Activated CD4-positive, alpha-beta memory T cell treated with anti-CD3 and anti-CD28 coated beads, Interleukin-2, amount 10 ng/mL, durations not matched to agents 7 days and 5 days (primary cell): ENCODE results near the gene TMIE. TPM values are rescaled to one million over a fixed set of nuclear protein-coding genes. Genes with fewer than 3 reads are reported as not detected.
"Not testable (repeated sequence)": the region's sequence is repeated elsewhere in the genome, so short reads cannot be mapped to it uniquely, and the experiment has no call there.

Experiments
- CTCF ChIA-PET: fragments of 350-600 bp; sonication (Branson Sonifier 250); formaldehyde crosslinking; loops from one replicate; lab custom pipeline; 2021; ENCODE audit warnings: antibody characterized with exemption, inconsistent platforms; lab: Charles Lee
- POLR2A ChIA-PET: fragments of 350-600 bp; sonication (Branson Sonifier 250); formaldehyde crosslinking; loops from one replicate; lab custom pipeline; 2021; ENCODE audit warnings: antibody characterized with exemption; lab: Charles Lee
- DNase-seq: peaks from one replicate; pipeline ENCODE4 v3.0.0-alpha.2; 2020
- H3K27ac Mint-ChIP-seq: one replicate; pipeline ENCODE4 v1.8.0; 2021; ENCODE audit warnings: mild to moderate bottlenecking, mixed read lengths
- H3K27me3 Mint-ChIP-seq: one replicate; pipeline ENCODE4 v1.8.0; 2021; ENCODE audit warnings: mixed read lengths
- H3K36me3 Mint-ChIP-seq: one replicate; pipeline ENCODE4 v1.8.0; 2021; ENCODE audit warnings: low read depth, mixed read lengths
- H3K4me1 Mint-ChIP-seq: one replicate; pipeline ENCODE4 v1.8.0; 2021; ENCODE audit warnings: mixed read lengths
- H3K4me3 Mint-ChIP-seq: one replicate; pipeline ENCODE4 v1.8.0; 2021; ENCODE audit warnings: mild to moderate bottlenecking, mixed read lengths
- H3K9me3 Mint-ChIP-seq: one replicate; pipeline ENCODE4 v1.8.0; 2021; ENCODE audit warnings: mixed read lengths
- total RNA-seq, 2 experiments: library from RNA; stranded (reverse); gene quantifications; one replicate each; pipeline ENCODE4 v1.2.3, GENCODE V29; 2021

TMIE gene
- total RNA-seq, 2 experiments from 2014 or later, result 0.20 to 0.63 TPM

DNA sequence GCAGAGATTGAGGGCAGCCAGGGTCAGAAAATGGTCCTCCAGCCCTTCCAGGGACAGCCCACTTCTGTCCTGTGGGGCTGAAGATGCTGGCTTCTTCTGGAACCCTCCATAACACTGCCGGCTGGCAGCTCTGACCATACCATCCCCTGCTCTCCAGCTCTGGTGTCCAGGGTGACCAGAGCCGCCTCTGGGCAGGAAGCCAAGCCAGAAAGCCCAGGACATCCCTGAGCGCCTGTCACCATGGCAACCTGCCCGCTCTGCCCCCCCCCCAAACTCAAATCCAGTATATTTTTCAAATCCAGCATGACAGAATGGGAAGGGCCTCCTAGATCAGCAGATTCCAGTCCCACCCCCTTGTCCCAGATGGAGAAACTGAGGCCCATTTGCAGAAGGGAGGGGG is 420 bp upstream of the TMIE start:
- Mint-ChIP-seq H3K27ac (no peak overlapping the region), H3K4me3 (no peak overlapping the region), H3K27me3 (peaks cover 31% of the 10 kb centered on the region), H3K4me1 (peaks cover 5% of the 10 kb centered on the region), H3K36me3 (no peaks in the 10 kb centered on the region), H3K9me3 (no peaks in the 10 kb centered on the region)
- ChIA-PET CTCF (no interaction called here), POLR2A (no interaction called here)
- no peak for DNase-seq

DNA sequence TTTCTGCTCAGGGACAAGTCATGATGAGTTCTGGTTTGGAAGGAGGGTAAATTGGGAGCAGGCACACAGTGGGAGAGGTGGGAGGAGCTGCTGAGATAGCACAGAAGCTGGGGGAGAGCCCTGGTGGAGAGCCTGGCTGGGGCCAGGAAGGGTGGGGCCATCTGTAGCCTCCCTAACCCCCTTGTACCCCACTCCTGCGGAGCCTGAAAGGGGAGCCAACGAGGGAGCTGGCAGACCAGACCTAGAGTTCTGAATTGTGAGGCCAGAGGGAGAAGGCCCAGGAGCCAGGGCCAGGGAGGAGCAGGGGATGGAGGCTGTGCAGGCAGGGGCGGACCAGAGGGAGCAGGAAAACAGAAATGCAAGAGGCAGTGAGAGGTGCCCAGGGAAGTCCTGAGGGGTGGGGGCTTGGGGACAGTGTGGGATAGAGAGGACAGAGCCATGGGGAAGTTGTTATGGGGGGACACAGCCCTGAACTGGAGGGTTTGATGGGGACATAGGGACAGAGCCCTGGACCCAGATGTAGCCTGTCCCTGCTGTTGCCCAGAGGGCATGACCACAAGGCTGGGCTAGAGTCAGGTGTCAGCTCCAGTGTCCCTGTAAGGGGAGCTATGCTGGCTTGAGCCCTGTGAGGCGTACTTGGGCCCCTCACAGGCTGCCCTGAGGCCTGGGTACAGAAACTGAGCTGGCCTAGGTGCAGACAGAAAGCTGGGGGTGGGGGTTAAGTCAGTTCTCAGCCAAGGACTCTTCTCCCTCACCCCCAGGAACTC is 1.2 kb downstream of the TMIE start:
- Mint-ChIP-seq H3K36me3 (no peaks in the 10 kb centered on the region), H3K9me3 (no peaks in the 10 kb centered on the region), H3K27ac (no peak overlapping the region), H3K4me1 (no peaks in the 10 kb centered on the region), H3K4me3 (no peak overlapping the region), H3K27me3 (peaks cover 29% of the 10 kb centered on the region)
- no peak for DNase-seq
- ChIA-PET POLR2A (no interaction called here), CTCF (interaction anchor here (0.8 to 1.2 kb wide), 3 partner anchors 188 to 207 kb away, joined by 3 to 4 read pairs (median 4); no protein-coding TSS in a partner anchor)

DNA sequence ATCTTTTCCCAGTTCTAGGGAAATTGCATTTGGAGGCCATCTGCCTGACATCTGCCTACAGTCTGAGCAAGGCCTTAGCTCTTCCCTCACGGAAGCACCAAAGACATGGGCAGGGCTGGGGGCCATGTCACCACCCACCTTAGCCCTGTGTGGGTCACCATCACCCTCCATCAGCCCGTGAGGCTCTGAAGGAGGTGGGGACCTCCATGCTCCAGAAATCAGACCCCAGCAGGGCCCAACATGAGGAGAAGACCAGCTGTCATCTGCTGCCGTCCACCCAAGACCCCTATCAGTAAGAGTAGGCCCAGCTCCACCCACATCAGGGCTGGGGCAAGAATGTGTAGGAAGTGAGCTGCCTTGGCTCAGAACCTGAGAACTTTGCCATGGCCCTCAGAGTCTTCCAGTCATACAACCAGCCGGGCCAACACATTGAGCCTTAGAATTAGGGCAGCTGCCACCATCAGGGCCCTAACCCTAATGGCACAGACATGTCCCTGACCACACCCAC is 1.9 kb downstream of the TMIE start:
- H3K4me1 Mint-ChIP-seq, result no peaks in the 10 kb centered on the region
- H3K36me3 Mint-ChIP-seq, result no peaks in the 10 kb centered on the region
- ChIA-PET CTCF (interaction anchor here (0.7 to 1.1 kb wide), 4 partner anchors 187 to 1311 kb away, joined by 3 to 4 read pairs (median 4); no protein-coding TSS in a partner anchor), POLR2A (no interaction called here)
- no peak overlapping the region for H3K27ac Mint-ChIP-seq
- peaks cover 26% of the 10 kb centered on the region for H3K27me3 Mint-ChIP-seq
- H3K9me3 Mint-ChIP-seq, result no peaks in the 10 kb centered on the region
- no peak for DNase-seq
- H3K4me3 Mint-ChIP-seq, result no peak overlapping the region

DNA sequence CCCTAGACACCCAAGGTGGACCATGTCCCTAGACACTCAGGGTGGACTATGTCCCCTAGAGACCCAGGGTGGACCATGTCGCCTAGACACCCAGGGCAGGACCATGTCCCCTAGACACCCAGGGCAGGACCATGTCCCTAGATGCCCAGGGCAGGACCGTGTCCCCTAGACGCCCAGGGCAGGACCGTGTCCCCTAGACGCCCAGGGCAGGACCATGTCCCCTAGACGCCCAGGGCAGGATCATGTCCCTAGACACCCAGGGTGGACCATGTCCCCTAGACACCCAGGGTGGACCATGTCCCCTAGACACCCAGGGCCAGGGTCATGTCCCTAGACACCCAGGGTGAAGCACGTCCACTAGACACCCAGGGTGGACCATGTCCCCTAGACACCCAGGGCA is 3.2 kb downstream of the TMIE start:
- H3K27ac Mint-ChIP-seq, H3K4me1 Mint-ChIP-seq, H3K36me3 Mint-ChIP-seq, POLR2A ChIA-PET, DNase-seq, CTCF ChIA-PET, H3K4me3 Mint-ChIP-seq, H3K9me3 Mint-ChIP-seq: not testable (repeated sequence)
- peaks cover 23% of the 10 kb centered on the region for H3K27me3 Mint-ChIP-seq

DNA sequence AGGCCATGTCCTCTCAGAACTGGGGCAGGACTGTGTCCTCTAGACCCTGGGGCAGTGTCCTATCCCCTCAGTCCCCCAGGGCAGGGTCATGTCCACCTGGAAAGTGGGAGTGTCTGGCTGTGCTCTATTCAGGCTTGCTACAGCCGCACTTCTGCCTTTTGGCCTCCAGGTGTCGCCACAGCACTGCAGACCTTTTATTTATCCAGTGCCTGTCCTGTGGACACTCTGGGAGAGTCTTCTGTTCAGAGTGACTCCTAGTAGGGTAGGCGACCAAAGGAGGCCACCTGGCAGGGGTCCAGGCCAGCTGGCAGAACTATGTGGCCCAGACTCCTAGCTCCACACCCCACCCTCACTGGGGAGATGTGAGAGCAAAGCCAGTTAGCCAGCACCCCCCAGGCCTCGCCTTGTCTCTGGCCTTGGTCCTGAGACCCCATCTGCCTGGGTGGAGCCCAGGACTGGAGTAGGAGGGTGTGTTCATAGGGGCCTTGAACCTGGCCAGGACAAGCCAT is 3.9 kb downstream of the TMIE start:
- Mint-ChIP-seq H3K4me3 (no peak overlapping the region), H3K36me3 (no peaks in the 10 kb centered on the region), H3K27me3 (peaks cover 20% of the 10 kb centered on the region), H3K4me1 (no peaks in the 10 kb centered on the region), H3K9me3 (no peaks in the 10 kb centered on the region), H3K27ac (no peak overlapping the region)
- ChIA-PET CTCF (interaction anchor here (1.0 to 1.6 kb wide), 4 partner anchors 9 to 190 kb away, joined by 3 to 5 read pairs (median 4); no protein-coding TSS in a partner anchor), POLR2A (no interaction called here)
- DNase-seq, result peak; percentile 77

DNA sequence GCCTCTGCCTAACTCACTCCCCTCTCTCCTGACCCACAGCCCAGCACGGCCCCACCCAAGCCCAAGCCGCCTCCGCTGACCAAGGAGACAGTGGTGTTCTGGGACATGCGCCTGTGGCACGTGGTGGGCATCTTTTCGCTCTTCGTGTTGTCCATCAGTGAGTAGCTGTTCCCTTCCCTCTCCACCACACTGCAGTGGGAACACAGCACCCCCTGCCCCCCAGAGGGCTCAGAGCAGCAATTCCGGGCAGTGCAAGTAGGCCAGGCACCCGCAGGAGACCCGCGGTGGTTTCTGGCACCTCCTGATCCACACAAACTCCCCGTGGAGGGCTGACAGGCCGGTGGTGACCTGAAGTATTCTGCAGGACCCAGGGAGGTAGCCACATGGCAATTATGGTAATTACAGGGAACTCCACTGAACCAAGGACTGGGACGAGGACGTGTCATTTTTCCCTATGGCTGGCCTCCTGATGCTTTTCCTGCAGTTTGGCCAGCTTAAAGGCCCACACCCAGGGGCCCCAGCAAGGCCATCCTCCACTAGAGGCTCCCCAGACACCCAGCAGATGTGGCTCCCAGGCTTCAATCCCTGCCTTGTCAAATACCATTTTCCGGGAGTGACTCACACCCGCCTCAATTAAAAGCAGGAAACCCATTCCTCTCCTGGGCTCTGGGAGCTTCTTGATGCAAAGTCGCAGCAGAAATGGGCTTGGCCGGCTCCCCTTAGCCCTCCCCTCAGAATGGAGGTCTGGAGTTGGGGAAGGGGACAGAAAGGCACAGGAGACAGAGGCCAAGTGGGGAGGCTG is 4.8 kb downstream of the TMIE start:
- H3K27ac Mint-ChIP-seq, result no peak overlapping the region
- H3K4me3 Mint-ChIP-seq, result no peak overlapping the region

DNA sequence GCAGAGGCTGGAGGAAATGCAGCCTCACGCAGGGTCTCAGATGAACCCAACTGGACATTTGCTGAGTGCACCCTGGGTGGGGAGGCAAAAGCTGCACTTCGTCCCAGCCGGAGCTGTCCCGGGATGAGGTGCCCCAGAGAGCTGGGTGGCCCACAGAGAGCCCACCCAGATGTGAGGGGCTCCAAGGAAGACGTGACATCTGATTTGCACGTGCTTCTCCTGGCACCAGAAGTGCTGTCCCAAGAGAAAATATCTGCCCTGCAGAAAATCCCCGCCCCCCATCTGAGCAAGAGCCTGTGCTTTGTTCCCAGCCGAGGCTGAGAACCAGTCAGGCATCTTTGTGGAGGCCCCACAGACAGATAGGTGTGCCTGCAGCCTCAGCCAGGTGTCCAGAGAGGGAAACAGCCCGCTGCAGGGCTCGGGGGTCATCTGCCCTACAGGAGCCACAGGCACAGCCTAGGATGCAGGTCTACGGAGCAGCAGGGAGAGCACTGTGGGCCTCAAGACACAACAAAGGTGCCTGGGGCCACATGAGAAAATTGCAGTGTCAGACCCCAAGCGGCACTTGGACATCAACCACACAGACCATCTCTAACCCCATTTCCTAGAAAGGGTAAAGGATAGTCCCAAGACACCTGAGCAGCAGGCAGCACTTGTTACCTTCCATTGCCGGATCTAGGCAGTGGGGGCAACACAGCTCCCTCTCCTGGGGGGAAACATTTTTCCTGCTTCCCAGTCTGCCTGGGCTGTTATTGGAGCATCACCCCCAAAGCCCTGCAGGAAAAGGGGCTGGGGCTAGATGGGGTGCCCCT is 5.8 kb downstream of the TMIE start:
- H3K4me1 Mint-ChIP-seq, result no peaks in the 10 kb centered on the region
- peaks cover 10% of the 10 kb centered on the region for H3K27me3 Mint-ChIP-seq
- H3K36me3 Mint-ChIP-seq, result no peaks in the 10 kb centered on the region
- ChIA-PET CTCF (interaction anchor here (1.1 kb wide), 1 partner anchor 189 kb away, joined by 3 read pairs; no protein-coding TSS in a partner anchor), POLR2A (no interaction called here)
- no peak overlapping the region for H3K27ac Mint-ChIP-seq
- H3K4me3 Mint-ChIP-seq, result no peak overlapping the region
- no peaks in the 10 kb centered on the region for H3K9me3 Mint-ChIP-seq
- no peak for DNase-seq

More for the DNA sequence above, 4.8 kb downstream of the TMIE start:
- ChIA-PET POLR2A (no interaction called here), CTCF (interaction anchor here (1.0 to 1.6 kb wide), 4 partner anchors 10 to 189 kb away, joined by 3 to 5 read pairs (median 4); no protein-coding TSS in a partner anchor)
- Mint-ChIP-seq H3K9me3 (no peaks in the 10 kb centered on the region), H3K27me3 (peaks cover 15% of the 10 kb centered on the region), H3K36me3 (no peaks in the 10 kb centered on the region), H3K4me1 (no peaks in the 10 kb centered on the region)
- no peak for DNase-seq

DNA sequence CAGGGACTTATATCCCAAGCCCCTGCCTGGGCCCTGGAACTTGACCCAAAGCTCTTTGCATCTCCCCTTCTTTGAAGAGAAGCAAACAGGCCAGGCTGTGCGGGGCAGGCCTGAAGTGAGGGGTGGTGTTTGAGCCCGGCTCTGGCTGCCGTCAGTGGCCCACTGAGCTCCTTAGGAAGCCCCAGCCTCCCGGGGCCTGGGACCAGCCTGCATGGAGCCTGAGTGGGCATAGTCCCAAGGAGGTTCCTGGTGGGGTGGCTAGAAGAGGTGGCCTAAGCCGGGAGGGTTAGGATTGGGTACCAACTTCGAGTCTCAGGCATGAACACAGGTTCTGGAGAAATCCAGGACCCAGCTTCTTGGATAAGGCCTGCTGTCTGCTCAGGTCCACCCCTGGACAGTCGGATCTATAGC is 6.4 kb downstream of the TMIE start:
- Mint-ChIP-seq H3K36me3 (no peaks in the 10 kb centered on the region), H3K4me3 (no peak overlapping the region), H3K27me3 (peaks cover 3% of the 10 kb centered on the region), H3K9me3 (no peaks in the 10 kb centered on the region), H3K4me1 (no peaks in the 10 kb centered on the region), H3K27ac (no peak overlapping the region)
- POLR2A ChIA-PET, result no interaction called here
- CTCF ChIA-PET, result interaction anchor here (1.1 kb wide), 1 partner anchor 188 kb away, joined by 3 read pairs; no protein-coding TSS in a partner anchor
- no peak for DNase-seq

DNA sequence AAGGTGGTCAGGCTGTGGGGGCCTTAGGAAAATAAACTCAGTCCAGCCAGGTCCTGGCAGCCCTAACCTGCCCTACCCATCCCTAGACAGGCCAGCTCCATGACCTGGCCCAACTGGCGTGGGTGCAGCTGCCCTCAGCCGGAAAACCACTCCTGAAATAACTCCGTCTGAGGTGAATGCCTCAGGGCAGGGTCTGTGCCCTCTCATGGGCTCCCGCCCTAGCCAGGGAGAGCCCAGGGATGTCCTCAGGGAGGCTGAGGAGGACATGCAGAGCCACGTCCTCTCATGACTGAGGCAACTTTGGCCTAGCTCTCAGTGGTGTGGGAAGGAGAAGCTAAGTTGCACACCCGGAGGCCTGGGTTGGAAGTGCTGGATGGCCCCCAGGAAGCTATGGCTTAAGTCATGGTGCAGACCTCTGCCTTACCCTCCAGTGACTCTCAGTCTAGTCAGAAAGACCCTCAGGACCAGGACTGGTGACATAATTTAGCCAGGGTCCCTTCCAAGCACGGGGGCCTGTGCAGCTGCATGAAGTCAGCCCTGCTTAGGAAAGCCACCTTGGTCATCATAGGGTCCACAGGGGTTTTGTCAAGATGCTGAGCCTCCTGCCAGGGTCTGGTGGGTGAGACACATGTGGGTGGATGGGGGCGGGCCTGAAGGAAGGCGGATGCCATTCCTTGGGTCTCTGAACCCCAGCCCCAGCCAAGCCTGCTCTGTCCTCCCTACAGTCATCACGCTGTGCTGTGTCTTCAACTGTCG is 7.4 kb downstream of the TMIE start:
- Mint-ChIP-seq H3K9me3 (no peaks in the 10 kb centered on the region), H3K4me3 (no peak overlapping the region), H3K36me3 (no peaks in the 10 kb centered on the region), H3K27ac (no peak overlapping the region), H3K27me3 (no peaks in the 10 kb centered on the region), H3K4me1 (no peaks in the 10 kb centered on the region)
- ChIA-PET CTCF (interaction anchor here (1.0 to 1.3 kb wide), 2 partner anchors 9 to 12 kb away, joined by 3 to 4 read pairs; no protein-coding TSS in a partner anchor), POLR2A (no interaction called here)
- DNase-seq, result no peak

DNA sequence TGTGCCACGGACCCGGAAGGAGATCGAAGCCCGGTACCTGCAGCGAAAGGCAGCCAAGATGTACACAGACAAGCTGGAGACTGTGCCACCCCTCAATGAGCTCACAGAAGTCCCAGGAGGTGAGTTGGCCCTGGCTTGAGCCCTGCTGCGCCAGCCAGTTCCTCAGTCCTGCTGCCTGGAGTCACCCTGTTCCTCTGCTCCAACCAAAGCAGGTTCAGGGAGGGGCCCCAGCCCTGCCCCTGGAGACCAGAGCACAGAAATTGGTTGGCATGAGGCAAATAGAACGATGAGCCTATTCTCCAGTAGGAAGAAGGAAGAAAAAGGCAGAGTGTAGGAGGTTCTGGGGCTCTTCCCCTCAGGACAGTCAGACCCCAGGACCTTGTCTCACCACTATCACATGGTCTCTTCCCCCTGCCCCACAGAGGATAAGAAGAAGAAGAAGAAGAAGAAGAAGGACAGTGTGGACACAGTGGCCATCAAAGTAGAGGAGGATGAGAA is 8.0 kb downstream of the TMIE start:
- POLR2A ChIA-PET, result no interaction called here
- Mint-ChIP-seq H3K27me3 (no peaks in the 10 kb centered on the region), H3K4me1 (no peaks in the 10 kb centered on the region), H3K27ac (no peak overlapping the region), H3K9me3 (no peaks in the 10 kb centered on the region), H3K4me3 (no peak overlapping the region), H3K36me3 (no peaks in the 10 kb centered on the region)
- DNase-seq, result no peak
- CTCF ChIA-PET, result interaction anchor here (1.0 to 1.3 kb wide), 2 partner anchors 10 to 11 kb away, joined by 3 to 4 read pairs; no protein-coding TSS in a partner anchor

DNA sequence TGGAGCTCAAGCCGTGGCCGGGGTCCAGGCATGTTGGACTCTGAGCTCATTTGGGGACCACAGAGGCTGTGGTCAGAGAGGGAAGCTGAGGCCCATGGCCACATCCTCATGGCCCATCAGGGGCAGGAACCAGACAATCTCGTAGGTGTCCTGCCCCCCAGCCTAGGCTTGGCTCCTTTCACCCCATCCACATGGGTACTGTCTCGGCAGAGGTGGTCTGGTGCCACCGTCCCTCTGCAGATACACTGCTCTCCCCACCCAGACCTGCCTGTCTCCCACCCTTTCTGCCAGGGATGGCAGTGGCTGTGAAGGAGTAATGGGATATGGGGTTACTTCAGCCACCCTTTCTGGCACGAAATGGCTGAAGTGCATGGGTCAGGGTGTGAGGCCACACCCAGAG is 8.5 kb downstream of the TMIE start:
- Mint-ChIP-seq H3K4me3 (no peak overlapping the region), H3K27me3 (no peaks in the 10 kb centered on the region), H3K9me3 (no peaks in the 10 kb centered on the region), H3K27ac (no peak overlapping the region), H3K36me3 (no peaks in the 10 kb centered on the region), H3K4me1 (no peaks in the 10 kb centered on the region)
- DNase-seq, result no peak
- ChIA-PET POLR2A (no interaction called here), CTCF (interaction anchor here (1.1 kb wide), 1 partner anchor 136 kb away, joined by 4 read pairs; no protein-coding TSS in a partner anchor)
